K562 (cell line): Measurements from ENCODE around the gene ZKSCAN3. TPM values are rescaled to one million over a fixed set of nuclear protein-coding genes. Genes with fewer than 3 reads are reported as not detected.
A peak's percentile ranks its signal among the peaks of the same experiment; 100 is the strongest.

ENCODE experiments used
- BACH1 ChIP-seq: fragments of 200-800 bp; sonication (Bioruptor generic); IDR thresholded peaks from 2 replicates; pipeline ENCODE4 v1.6.1; 2016; ENCODE audit warnings: missing genetic modification characterization, missing compliant biosample characterization
- CBFA2T3 ChIP-seq: fragments of 450-650 bp; IDR thresholded peaks from 2 replicates; pipeline ENCODE4 v1.6.1; 2017
- CEBPB ChIP-seq: fragments of 450-650 bp; IDR thresholded peaks from 2 replicates; pipeline ENCODE4 v1.6.1; 2016; ENCODE audit warnings: missing genetic modification characterization, missing compliant biosample characterization
- CLOCK ChIP-seq: fragments of 250-450 bp; sonication (Bioruptor Pico); IDR thresholded peaks from 2 replicates; pipeline ENCODE4 v1.4.0; 2020; ENCODE audit warnings: mild to moderate bottlenecking, moderate library complexity, borderline replicate concordance
- ELK1 ChIP-seq: sonication (generic); formaldehyde crosslinking; IDR thresholded peaks from 2 replicates; pipeline ENCODE4 v1.8.1; 2022; ENCODE audit warnings: missing genetic modification reagents
- FOXO4 ChIP-seq: fragments of 450-650 bp; formaldehyde crosslinking; IDR thresholded peaks from 2 replicates; pipeline ENCODE4 v1.4.0; 2020; ENCODE audit warnings: mild to moderate bottlenecking, moderate library complexity
- HDAC2 ChIP-seq: fragments of 450-650 bp; IDR thresholded peaks from 2 replicates; pipeline ENCODE4 v1.6.1; 2016; ENCODE audit warnings: mild to moderate bottlenecking
- HNRNPL ChIP-seq: fragments of 200-400 bp; formaldehyde crosslinking; IDR thresholded peaks from 2 replicates; pipeline ENCODE4 v1.6.1; 2017; ENCODE audit warnings: low read depth, mild to moderate bottlenecking, low read length
- ILF3 ChIP-seq: fragments of 450-650 bp; IDR thresholded peaks from 2 replicates; pipeline ENCODE4 v1.6.1; 2018; ENCODE audit warnings: antibody characterized with exemption, mild to moderate bottlenecking, moderate library complexity, borderline replicate concordance
- MXD1 ChIP-seq: fragments of 250-450 bp; sonication (Bioruptor Pico); IDR thresholded peaks from 2 replicates; pipeline ENCODE4 v1.8.0; 2021; ENCODE audit warnings: borderline replicate concordance, mild to moderate bottlenecking, moderate library complexity; ENCODE audit not compliant: poor library complexity, severe bottlenecking
- RCOR1 ChIP-seq, 2 experiments: IDR thresholded peaks; 2 replicates each; pipeline ENCODE4 v1.6.1; 2012; ENCODE audit warnings: low read depth in 2 of 2, low read length in 2 of 2, borderline replicate concordance in 1 of 2, improper control_type of control experiment in 1 of 2
- TCF3 ChIP-seq: sonication (generic); formaldehyde crosslinking; IDR thresholded peaks from 2 replicates; pipeline ENCODE4 v1.4.0; 2020; ENCODE audit warnings: mild to moderate bottlenecking, missing genetic modification reagents
- TEAD1 ChIP-seq, 2 experiments: fragments of 450-650 bp in 1 of 2; sonication (generic) in 1 of 2; formaldehyde crosslinking; IDR thresholded peaks; 2 replicates each; pipeline versions ENCODE4 v1.4.0 to v1.8.0; 2020 to 2022; ENCODE audit warnings: mild to moderate bottlenecking in 2 of 2, missing genetic modification reagents in 1 of 2
- TFE3 ChIP-seq: fragments of 450-650 bp; formaldehyde crosslinking; IDR thresholded peaks from 2 replicates; pipeline ENCODE4 v1.4.0; 2020; ENCODE audit warnings: mild to moderate bottlenecking, mixed read lengths
- ZNF12 ChIP-seq: sonication (generic); formaldehyde crosslinking; IDR thresholded peaks from 2 replicates; pipeline ENCODE4 v1.4.0; 2020; ENCODE audit warnings: mild to moderate bottlenecking, missing genetic modification reagents
- ZNF174 ChIP-seq: fragments of 250-450 bp; sonication (Bioruptor Pico); IDR thresholded peaks from 2 replicates; pipeline ENCODE4 v1.4.0; 2020; ENCODE audit warnings: mild to moderate bottlenecking
- ZNF324 ChIP-seq: fragments of 250-450 bp; sonication (Bioruptor Pico); IDR thresholded peaks from 2 replicates; pipeline ENCODE4 v1.4.0; 2020; ENCODE audit warnings: mild to moderate bottlenecking
- ZNF511 ChIP-seq: sonication (generic); formaldehyde crosslinking; IDR thresholded peaks from 2 replicates; pipeline ENCODE4 v1.8.0; 2022; ENCODE audit warnings: mild to moderate bottlenecking, missing genetic modification reagents
- ZNF76 ChIP-seq: fragments of 250-450 bp; sonication (Bioruptor Pico); IDR thresholded peaks from 2 replicates; pipeline ENCODE4 v1.4.0; 2020; ENCODE audit warnings: mild to moderate bottlenecking, moderate library complexity, borderline replicate concordance
- polyA plus RNA-seq, 8 experiments: library from polyadenylated mRNA; depleted of rRNA in 4 of 8; stranded (reverse) in 5 of 8; unstranded in 3 of 8; fragments of >200 nt; fragmentation: Nextera tagmentation in 2 of 8; fragmentation: Illumina TruSeq in 1 of 8; extraction: Ambion mirVana in 2 of 8; extraction: Trizol in 1 of 8; gene quantifications; 2 replicates each; pipeline versions ENCODE4 v1.2.1 to v1.2.3, GENCODE V29; 2011 to 2014; ENCODE audit warnings: inconsistent platforms in 1 of 8, missing spikeins in 1 of 8
- total RNA-seq, 7 experiments: library from RNA; depleted of rRNA in 6 of 7; stranded (reverse); fragments of >200 nt in 6 of 7; fragmentation: Illumina TruSeq in 2 of 7; extraction: Trizol in 2 of 7; gene quantifications; 2 replicates each; pipeline versions ENCODE4 v1.2.1 to v1.2.3, GENCODE V29; 2011 to 2021; ENCODE audit warnings: low replicate concordance in 1 of 7

ZKSCAN3 gene
- total and polyA plus RNA-seq, 9 of the 15 experiments (the other 6 are each of a cell fraction or from before 2014, with no cell fraction given), result 3.0 to 12.4 (median 10.2) TPM

GRCh38 chr6:28355743-28356665, 6.3 kb downstream of the ZKSCAN3 start (continued):
- TF ChIP-seq TCF3 (CRISPR knock-in tag) (peak; percentile 38), RCOR1 (IDR thresholded peaks at IDR 0.05; ENCODE audit: borderline replicate concordance in 1 of 2, low read depth in 2 of 2, low read length in 2 of 2) (peak in 1 of 2 experiments; percentile 80; a peak in 1 of 4 replicates), TFE3 (CRISPR knock-in tag) (no peak), ILF3 (no peak), CLOCK (CRISPR knock-in tag) (no peak), BACH1 (tag) (peak; percentile 62; the same call in 1 of the 2 replicates), ZNF76 (no peak), ELK1 (CRISPR knock-in tag) (no peak), ZNF324 (CRISPR knock-in tag) (no peak), MXD1 (CRISPR knock-in tag) (no peak), TEAD1 (CRISPR knock-in tag; IDR thresholded peaks at IDR 0.05) (peak in 1 of 2 experiments; percentile 39; a peak in 1 of 4 replicates), HNRNPL (no peak), ZNF12 (CRISPR knock-in tag) (0 out of 2 replicates have a peak, but pooled peaks have one; percentile 55), CEBPB (tag) (no peak), HDAC2 (peak; percentile 82), FOXO4 (CRISPR knock-in tag) (no peak), CBFA2T3 (no peak), ZNF174 (CRISPR knock-in tag) (no peak), ZNF511 (CRISPR knock-in tag) (no peak; the same call in 1 of the 2 replicates)
